HepG2 (cell line): ENCODE measurements around the gene TBCCD1. TPM values are rescaled to one million over a fixed set of nuclear protein-coding genes. Genes with fewer than 3 reads are reported as not detected.

Source experiments
- DR1 ChIP-seq: sonication (generic); formaldehyde crosslinking; IDR thresholded peaks from 2 replicates; pipeline ENCODE4 v1.8.0; 2021; ENCODE audit warnings: mild to moderate bottlenecking, missing genetic modification reagents, inconsistent platforms
- KDM3A ChIP-seq: IDR thresholded peaks from 2 replicates; pipeline ENCODE4 v1.6.1; 2018; ENCODE audit warnings: low read depth, missing compliant biosample characterization
- KLF13 ChIP-seq: sonication (generic); formaldehyde crosslinking; IDR thresholded peaks from 2 replicates; pipeline ENCODE4 v1.4.0; 2020; ENCODE audit warnings: mild to moderate bottlenecking, missing genetic modification reagents
- MTA1 ChIP-seq: sonication (generic); formaldehyde crosslinking; IDR thresholded peaks from 2 replicates; pipeline ENCODE4 v1.4.0; 2020; ENCODE audit warnings: missing genetic modification reagents, mild to moderate bottlenecking, borderline replicate concordance
- PHB2 ChIP-seq: fragments of 450-650 bp; IDR thresholded peaks from 2 replicates; pipeline ENCODE4 v1.6.1; 2018; ENCODE audit not compliant: partially characterized antibody
- STAG1 ChIP-seq: sonication (generic); formaldehyde crosslinking; IDR thresholded peaks from 2 replicates; pipeline ENCODE4 v1.4.0; 2020; ENCODE audit warnings: missing genetic modification reagents
- ZBTB49 ChIP-seq: sonication (generic); formaldehyde crosslinking; IDR thresholded peaks from 2 replicates; pipeline ENCODE4 v1.4.0; 2020; ENCODE audit warnings: missing genetic modification reagents, borderline replicate concordance
- ZMAT5 ChIP-seq: sonication (generic); formaldehyde crosslinking; IDR thresholded peaks from 2 replicates; pipeline ENCODE4 v1.5.0; 2020; ENCODE audit warnings: mild to moderate bottlenecking, low read depth, missing genetic modification reagents, borderline replicate concordance
- ZNF143 ChIP-seq: sonication (generic); formaldehyde crosslinking; IDR thresholded peaks from 2 replicates; pipeline ENCODE4 v1.4.0; 2020; ENCODE audit warnings: missing genetic modification reagents
- ZNF407 ChIP-seq: sonication (generic); formaldehyde crosslinking; IDR thresholded peaks from one replicate; pipeline ENCODE4 v1.5.1; 2020; ENCODE audit warnings: mild to moderate bottlenecking, missing genetic modification reagents; ENCODE audit errors: not compliant biosample characterization
- ZNF513 ChIP-seq: sonication (generic); formaldehyde crosslinking; conservative IDR thresholded peaks from 2 replicates; pipeline ENCODE4 v1.5.0; 2020; ENCODE audit warnings: missing genetic modification reagents
- ZNF547 ChIP-seq: sonication (generic); formaldehyde crosslinking; IDR thresholded peaks from 2 replicates; pipeline ENCODE4 v1.5.1; 2020; ENCODE audit warnings: mild to moderate bottlenecking, missing genetic modification reagents
- polyA plus RNA-seq, 8 experiments: library from polyadenylated mRNA; depleted of rRNA in 3 of 8; stranded (reverse) in 7 of 8; unstranded in 1 of 8; fragments of >200 nt; fragmentation: Illumina TruSeq in 4 of 8; extraction: Trizol in 4 of 8; gene quantifications; 2 replicates each; pipeline versions ENCODE4 v1.2.1 to v1.2.3, GENCODE V29; 2011 to 2016; ENCODE audit warnings: low read depth in 4 of 8, missing spikeins in 1 of 8, mixed read lengths in 1 of 8; ENCODE audit not compliant: insufficient read depth in 1 of 8
- total RNA-seq, 5 experiments: library from RNA; depleted of rRNA; stranded (reverse); fragments of >200 nt; fragmentation: Illumina TruSeq; extraction: Trizol; gene quantifications; 2 replicates each; pipeline ENCODE4 v1.2.3, GENCODE V29; 2016; ENCODE audit warnings: low read depth in 1 of 5
- TF ChIP-seq, protein P1 (sequence below): sonication (generic); formaldehyde crosslinking; IDR thresholded peaks from 2 replicates; pipeline ENCODE4 v1.5.0; 2020; ENCODE audit warnings: mild to moderate bottlenecking, missing genetic modification reagents, borderline replicate concordance

The TBCCD1 gene
- total and polyA plus RNA-seq, 2 of the 13 experiments (the other 11 are each of a cell fraction or from before 2014, with no cell fraction given): 13.6 to 16.2 TPM

GRCh38 chr3:186614597-186615483, 47.7 kb upstream of the TBCCD1 start (continued):
- TF ChIP-seq ZNF407 (CRISPR knock-in tag): no peak
- no peak for TF ChIP-seq DR1 (CRISPR knock-in tag)
- TF ChIP-seq KLF13 (CRISPR knock-in tag): no peak
- TF ChIP-seq ZMAT5 (CRISPR knock-in tag): no peak
- TF ChIP-seq ZNF513 (CRISPR knock-in tag): no peak
- TF ChIP-seq, protein P1, sequence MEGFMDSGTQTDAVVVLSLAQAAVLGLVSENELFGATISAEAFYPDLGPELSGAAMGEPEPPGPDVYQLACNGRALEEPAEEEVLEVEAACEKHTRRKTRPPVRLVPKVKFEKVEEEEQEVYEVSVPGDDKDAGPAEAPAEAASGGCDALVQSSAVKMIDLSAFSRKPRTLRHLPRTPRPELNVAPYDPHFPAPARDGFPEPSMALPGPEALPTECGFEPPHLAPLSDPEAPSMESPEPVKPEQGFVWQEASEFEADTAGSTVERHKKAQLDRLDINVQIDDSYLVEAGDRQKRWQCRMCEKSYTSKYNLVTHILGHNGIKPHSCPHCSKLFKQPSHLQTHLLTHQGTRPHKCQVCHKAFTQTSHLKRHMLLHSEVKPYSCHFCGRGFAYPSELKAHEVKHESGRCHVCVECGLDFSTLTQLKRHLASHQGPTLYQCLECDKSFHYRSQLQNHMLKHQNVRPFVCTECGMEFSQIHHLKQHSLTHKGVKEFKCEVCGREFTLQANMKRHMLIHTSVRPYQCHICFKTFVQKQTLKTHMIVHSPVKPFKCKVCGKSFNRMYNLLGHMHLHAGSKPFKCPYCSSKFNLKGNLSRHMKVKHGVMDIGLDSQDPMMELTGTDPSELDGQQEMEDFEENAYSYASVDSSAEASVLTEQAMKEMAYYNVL (CRISPR knock-in tag): no peak; the same call in 1 of the 2 replicates
- no peak for TF ChIP-seq PHB2
- no peak for TF ChIP-seq ZBTB49 (CRISPR knock-in tag)
- TF ChIP-seq STAG1 (CRISPR knock-in tag): peak; percentile 65
- no peak for TF ChIP-seq KDM3A (CRISPR knock-in tag)
- TF ChIP-seq ZNF143 (CRISPR knock-in tag): no peak
- TF ChIP-seq MTA1 (CRISPR knock-in tag): no peak
- no peak; the same call in 1 of the 2 replicates for TF ChIP-seq ZNF547 (CRISPR knock-in tag)
